ENCODE data around the gene ADAMTS12. TPM values are rescaled to one million over a fixed set of nuclear protein-coding genes. Genes with fewer than 3 reads are reported as not detected.

Gene ADAMTS12
- total RNA-seq, 4 donors from 2014 or later, result 2.3 to 6.0 (median 4.2) TPM

DNA sequence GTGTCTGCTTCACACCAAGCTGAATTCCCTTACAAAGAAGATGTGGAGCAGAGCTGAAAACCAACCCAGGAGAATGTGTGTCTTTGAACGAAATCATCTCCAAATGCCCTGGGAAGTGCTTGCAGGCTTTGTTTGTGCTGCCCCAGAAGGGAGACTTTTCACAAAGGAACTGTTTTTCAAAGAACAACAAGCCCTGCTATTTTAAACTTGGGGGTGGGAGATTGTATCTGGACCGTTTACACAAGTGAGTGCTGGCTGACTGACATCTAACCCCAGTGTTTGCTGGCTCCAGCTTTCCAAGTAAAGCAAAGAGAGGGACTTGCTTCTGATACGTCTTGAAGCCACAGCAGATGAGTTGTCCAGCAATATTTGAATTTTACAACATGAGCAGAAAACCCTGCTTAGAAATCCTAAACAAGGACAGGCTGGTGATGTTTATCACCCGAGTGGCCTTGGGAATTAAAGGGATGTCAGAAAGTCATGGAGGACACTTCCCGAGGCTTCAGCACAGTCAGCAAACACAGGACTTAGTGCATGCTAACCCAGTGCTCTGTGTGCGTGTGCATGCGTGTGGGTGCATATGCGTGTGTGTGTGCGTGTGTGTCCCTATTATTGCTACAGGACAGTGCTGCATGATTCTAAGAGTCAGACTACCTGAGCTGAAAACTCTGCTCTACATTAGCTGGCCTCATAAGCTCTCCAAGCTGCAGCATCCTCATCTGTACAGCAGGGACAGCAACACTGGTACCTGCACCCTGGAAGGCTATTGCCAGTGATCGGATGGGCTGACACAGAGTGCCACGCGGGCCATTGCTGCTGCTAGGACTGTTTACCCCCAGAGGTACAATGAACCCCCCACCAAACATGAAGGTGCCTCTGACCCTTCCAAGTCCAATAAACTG lies 1.4 kb downstream of the ADAMTS12 start:
- Histone ChIP-seq H3K9me3 (no peaks in the 10 kb centered on the region), H3K27ac (replicated peaks in 1 of 4) (peak overlapping the region in 3 of 4 donors; percentile 75 to 84 (median 83)), H3K36me3 (no peaks in the 10 kb centered on the region), H3K4me3 (peak overlapping the region; percentile 57 to 66 (median 60)), H3K27me3 (no peaks in the 10 kb centered on the region), H3K4me1 (peaks cover 25 to 70% (median 66%) of the 10 kb centered on the region in 4 donors)
- no peak for DNase-seq (ENCODE audit: extremely low spot score)
- 30% methylated on average over 5 of the region's 12 CpGs for WGBS
- intact Hi-C loops (cut with DNase I), result no loop called here
- TF ChIP-seq CTCF (IDR thresholded peaks at IDR 0.05) (peak in 1 of 3 experiments; percentile 36), POLR2AphosphoS5 (IDR thresholded peaks at IDR 0.05) (no peak)

- Histone ChIP-seq H3K4me3 (no peak overlapping the region), H3K27me3 (no peaks in the 10 kb centered on the region), H3K9me3 (no peaks in the 10 kb centered on the region), H3K36me3 (no peaks in the 10 kb centered on the region), H3K27ac (replicated peaks in 1 of 4) (no peak overlapping the region), H3K4me1 (peaks cover 25 to 71% (median 68%) of the 10 kb centered on the region in 4 donors)
- no peak for DNase-seq (ENCODE audit: extremely low spot score)
- intact Hi-C loops (cut with DNase I), result no loop called here
- TF ChIP-seq POLR2AphosphoS5 (IDR thresholded peaks at IDR 0.05), result no peak
- TF ChIP-seq EP300 (IDR thresholded peaks at IDR 0.05), result no peak
- 29% methylated on average over 4 of the region's 4 CpGs for WGBS
These were observed 3.2 kb downstream of the ADAMTS12 start for GRCh38 chr5:33888587-33888986.

GRCh38 chr5:33887268-33887667 lies 4.5 kb downstream of the ADAMTS12 start:
- H3K27me3 ChIP-seq, result no peaks in the 10 kb centered on the region
- peaks cover 18 to 61% (median 58%) of the 10 kb centered on the region in 4 donors for H3K4me1 ChIP-seq
- H3K36me3 ChIP-seq, result no peaks in the 10 kb centered on the region
- intact Hi-C loops (cut with DNase I), result no loop called here
- no peak overlapping the region for H3K27ac ChIP-seq (replicated peaks in 1 of 4)
- DNase-seq (ENCODE audit: extremely low spot score), result no peak
- H3K9me3 ChIP-seq, result no peaks in the 10 kb centered on the region
- H3K4me3 ChIP-seq, result no peak overlapping the region
- WGBS, result 79% methylated on average over 3 of the region's 3 CpGs
- TF ChIP-seq EP300 (IDR thresholded peaks at IDR 0.05), result no peak

GRCh38 chr5:33886283-33886682 lies 5.5 kb downstream of the ADAMTS12 start:
- H3K27ac ChIP-seq (replicated peaks in 1 of 4), result no peak overlapping the region
- WGBS, result 74% methylated on average over 4 of the region's 4 CpGs
- no peaks in the 10 kb centered on the region for H3K36me3 ChIP-seq
- no peak for TF ChIP-seq EP300 (IDR thresholded peaks at IDR 0.05)
- TF ChIP-seq POLR2AphosphoS5 (IDR thresholded peaks at IDR 0.05), result no peak
- no peak for TF ChIP-seq CTCF (IDR thresholded peaks at IDR 0.05)
- TF ChIP-seq POLR2A (IDR thresholded peaks at IDR 0.05; ENCODE audit: low read depth), result no peak
- H3K27me3 ChIP-seq, result no peaks in the 10 kb centered on the region
- H3K4me1 ChIP-seq, result peaks cover 13 to 51% (median 48%) of the 10 kb centered on the region in 4 donors
- intact Hi-C loops (cut with DNase I), result no loop called here
- no peak overlapping the region for H3K4me3 ChIP-seq
- DNase-seq (ENCODE audit: extremely low spot score), result no peak
- no peaks in the 10 kb centered on the region for H3K9me3 ChIP-seq

- TF ChIP-seq POLR2A (IDR thresholded peaks at IDR 0.05; ENCODE audit: low read depth) (no peak), POLR2AphosphoS5 (IDR thresholded peaks at IDR 0.05) (peak; percentile 24 to 48), EP300 (IDR thresholded peaks at IDR 0.05) (no peak)
- 28% methylated on average over 3 of the region's 3 CpGs for WGBS
- Histone ChIP-seq H3K36me3 (peaks cover 0 to 4% (median 1%) of the 10 kb centered on the region in 4 donors), H3K27me3 (no peaks in the 10 kb centered on the region), H3K4me3 (no peak overlapping the region), H3K4me1 (peaks cover 7 to 45% (median 42%) of the 10 kb centered on the region in 4 donors), H3K9me3 (no peaks in the 10 kb centered on the region), H3K27ac (replicated peaks in 1 of 4) (no peak overlapping the region)
- DNase-seq (ENCODE audit: extremely low spot score), result no peak
- intact Hi-C loops (cut with DNase I), result no loop called here
These were observed 6.1 kb downstream of the ADAMTS12 start for GRCh38 chr5:33885679-33886078.

- Histone ChIP-seq H3K36me3 (peaks cover 0 to 6% (median 2%) of the 10 kb centered on the region in 4 donors), H3K9me3 (no peaks in the 10 kb centered on the region), H3K27ac (replicated peaks in 1 of 4) (no peak overlapping the region), H3K4me3 (no peak overlapping the region), H3K4me1 (peaks cover 5 to 23% (median 20%) of the 10 kb centered on the region in 4 donors), H3K27me3 (no peaks in the 10 kb centered on the region)
- TF ChIP-seq CTCF (IDR thresholded peaks at IDR 0.05) (no peak), POLR2A (IDR thresholded peaks at IDR 0.05; ENCODE audit: low read depth) (no peak), POLR2AphosphoS5 (IDR thresholded peaks at IDR 0.05) (no peak), EP300 (IDR thresholded peaks at IDR 0.05) (no peak)
- intact Hi-C loops (cut with DNase I), result no loop called here
- WGBS, result 88% methylated on average over 3 of the region's 3 CpGs
- DNase-seq (ENCODE audit: extremely low spot score), result no peak
These were observed 8.3 kb downstream of the ADAMTS12 start for GRCh38 chr5:33883482-33883881.
